Testis (tissue), 3 donors: ENCODE measurements around the gene CHRNA5. TPM values are rescaled to one million over a fixed set of nuclear protein-coding genes. Genes with fewer than 3 reads are reported as not detected.
A peak's percentile ranks its signal among the peaks of the same experiment; 100 is the strongest.

ENCODE experiments used
- DNase-seq: peaks from one replicate; pipeline ENCODE4 v3.0.0-alpha.2; 2019
- H3K27ac ChIP-seq, 2 donors: fragments of 200-600 bp; sonication (generic); one replicate each; pipeline ENCODE4 v1.5.1; 2019
- H3K27me3 ChIP-seq: fragments of 200-600 bp; sonication (generic); one replicate; pipeline ENCODE4 v1.5.1; 2019
- H3K36me3 ChIP-seq: fragments of 200-600 bp; sonication (generic); one replicate; pipeline ENCODE4 v1.5.1; 2017; ENCODE audit warnings: low read depth; ENCODE audit errors: missing control alignments
- H3K4me1 ChIP-seq: fragments of 200-600 bp; sonication (generic); one replicate; pipeline ENCODE4 v1.5.1; 2019
- H3K4me3 ChIP-seq, 2 donors: fragments of 200-600 bp; sonication (generic); one replicate each; pipeline ENCODE4 v1.5.1; 2017 to 2019
- H3K9me3 ChIP-seq: fragments of 200-600 bp; sonication (generic); one replicate; pipeline ENCODE4 v1.5.1; 2017
- POLR2A ChIP-seq: fragments of 450-650 bp; IDR thresholded peaks from one replicate; pipeline ENCODE4 v1.6.1; 2017; ENCODE audit warnings: antibody characterized with exemption, mild to moderate bottlenecking, moderate library complexity
- WGBS, 2 donors: methylation state at CpG; one replicate each; pipeline ENCODE4 v1.1.5; 2018; 5-methylcytosine and 5-hydroxymethylcytosine counted together
- intact Hi-C: fragments of 100-400 bp; cut with DNase I; formaldehyde crosslinking; loops from one replicate; pipeline ENCODE4 v1.15.1; 2023; ENCODE audit warnings: low total_unique reads
- polyA plus RNA-seq: library from polyadenylated mRNA; stranded (reverse); fragments of 350-450 nt; fragmentation: Illumina TruSeq; extraction: RNeasy Lipid Tissue Mini Kit (QIAGEN cat#74804); gene quantifications from one replicate; pipeline ENCODE4 v1.2.3, GENCODE V29; 2014; ENCODE audit warnings: low read depth, low replicate concordance; ENCODE audit not compliant: insufficient read depth
- small RNA-seq, 2 donors: library from RNA; depleted of rRNA; stranded (forward); fragments of <200 nt; gene quantifications; one replicate each; pipeline ENCODE3, GENCODE V24; 2016
- total RNA-seq, 2 donors: library from RNA; depleted of rRNA; stranded (reverse); fragments of >200 nt; gene quantifications; one replicate each; pipeline ENCODE4 v1.2.3, GENCODE V29; 2016
- TF ChIP-seq, protein P1 (sequence below), 3 experiments: fragments of 450-650 bp in 2 of 3; fragments of 200-600 bp in 1 of 3; sonication (generic) in 1 of 3; IDR thresholded peaks; one replicate each; pipeline ENCODE4 v1.5.1; 2016 to 2019; ENCODE audit warnings: antibody characterized with exemption in 3 of 3, mild to moderate bottlenecking in 2 of 3, moderate library complexity in 1 of 3

The CHRNA5 gene
- total and polyA plus RNA-seq, 3 donors from 2014 or later = 3.5 to 4.4 (median 3.7) TPM

GRCh38 chr15:78641102-78641748, 75.9 kb downstream of the CHRNA5 start, which contains the start of gene CHRNB4:
TSS of gene CHRNB4 (minus strand) at chr15:78641210. CDS start at chr15:78641133, 77 bp downstream.
- peak; percentile 61 for DNase-seq
- peaks cover 4% of the 10 kb centered on the region for H3K4me1 ChIP-seq
- intact Hi-C loops = no loop called here
- WGBS, 2 donors = 19 to 26% methylated on average over 7 to 30 of the region's 47 CpGs
- no peaks in the 10 kb centered on the region for H3K27me3 ChIP-seq
- H3K36me3 ChIP-seq = no peaks in the 10 kb centered on the region
- H3K4me3 ChIP-seq = peak within 1 kb of the TSS; percentile 37 to 62
- H3K27ac ChIP-seq = no peak within 1 kb of the TSS
- TF ChIP-seq POLR2A = no peak
- TF ChIP-seq, protein P1, sequence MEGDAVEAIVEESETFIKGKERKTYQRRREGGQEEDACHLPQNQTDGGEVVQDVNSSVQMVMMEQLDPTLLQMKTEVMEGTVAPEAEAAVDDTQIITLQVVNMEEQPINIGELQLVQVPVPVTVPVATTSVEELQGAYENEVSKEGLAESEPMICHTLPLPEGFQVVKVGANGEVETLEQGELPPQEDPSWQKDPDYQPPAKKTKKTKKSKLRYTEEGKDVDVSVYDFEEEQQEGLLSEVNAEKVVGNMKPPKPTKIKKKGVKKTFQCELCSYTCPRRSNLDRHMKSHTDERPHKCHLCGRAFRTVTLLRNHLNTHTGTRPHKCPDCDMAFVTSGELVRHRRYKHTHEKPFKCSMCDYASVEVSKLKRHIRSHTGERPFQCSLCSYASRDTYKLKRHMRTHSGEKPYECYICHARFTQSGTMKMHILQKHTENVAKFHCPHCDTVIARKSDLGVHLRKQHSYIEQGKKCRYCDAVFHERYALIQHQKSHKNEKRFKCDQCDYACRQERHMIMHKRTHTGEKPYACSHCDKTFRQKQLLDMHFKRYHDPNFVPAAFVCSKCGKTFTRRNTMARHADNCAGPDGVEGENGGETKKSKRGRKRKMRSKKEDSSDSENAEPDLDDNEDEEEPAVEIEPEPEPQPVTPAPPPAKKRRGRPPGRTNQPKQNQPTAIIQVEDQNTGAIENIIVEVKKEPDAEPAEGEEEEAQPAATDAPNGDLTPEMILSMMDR (IDR thresholded peaks at IDR 0.05) = no peak
- H3K9me3 ChIP-seq = no peaks in the 10 kb centered on the region

- intact Hi-C loops = no loop called here
These were observed 76.5 kb downstream of the CHRNA5 start for GRCh38 chr15:78641749-78642275.

GRCh38 chr15:78642331-78642730, 77.0 kb downstream of the CHRNA5 start:
- intact Hi-C loops = no loop called here
- no peaks in the 10 kb centered on the region for H3K36me3 ChIP-seq
- WGBS, 2 donors = 52 to 64% methylated on average over 5 of the region's 5 CpGs

More at GRCh38 chr15:78641749-78642275, 76.5 kb downstream of the CHRNA5 start:
- Histone ChIP-seq H3K27me3 (no peaks in the 10 kb centered on the region), H3K4me1 (peaks cover 4% of the 10 kb centered on the region), H3K4me3 (no peak overlapping the region), H3K36me3 (no peaks in the 10 kb centered on the region), H3K27ac (no peak overlapping the region), H3K9me3 (no peaks in the 10 kb centered on the region)
- no peak for DNase-seq
- 41 to 47% methylated on average over 9 to 11 of the region's 11 CpGs for WGBS, 2 donors
- no peak for TF ChIP-seq POLR2A
- TF ChIP-seq, protein P1 (IDR thresholded peaks at IDR 0.05) = no peak

More at GRCh38 chr15:78642331-78642730, 77.0 kb downstream of the CHRNA5 start:
- H3K27ac ChIP-seq = no peak overlapping the region
- no peak for TF ChIP-seq POLR2A
- TF ChIP-seq, protein P1 (IDR thresholded peaks at IDR 0.05) = no peak
- H3K4me1 ChIP-seq = peaks cover 4% of the 10 kb centered on the region
- no peak overlapping the region for H3K4me3 ChIP-seq
- H3K27me3 ChIP-seq = no peaks in the 10 kb centered on the region
- no peaks in the 10 kb centered on the region for H3K9me3 ChIP-seq
- DNase-seq = no peak

Small RNA genes within 50 kb of the gene (small RNA-seq; reads per million reads assigned to genes)
- gene AC067863.2 = 0 reads per million in 2 donors

Other genes starting within 250 kb of the CHRNA5 start
- 1 to 10 TPM in 1 of 2 donors, under 1 TPM in 1; 0.74 to 2.4 TPM for gene CRABP1, start 225.2 kb upstream of the CHRNA5 start, total RNA-seq
- 1.1 TPM for gene CRABP1, start 225.2 kb upstream of the CHRNA5 start, polyA plus RNA-seq
- 10 to 100 TPM; 52.3 to 69.0 TPM for gene IREB2, start 127.3 kb upstream of the CHRNA5 start, total RNA-seq
- gene IREB2, start 127.3 kb upstream of the CHRNA5 start, polyA plus RNA-seq = 43.1 TPM
- gene HYKK, start 57.9 kb upstream of the CHRNA5 start, total RNA-seq = 1 to 10 TPM; 5.9 to 8.8 TPM
- 7.0 TPM for gene HYKK, start 57.9 kb upstream of the CHRNA5 start, polyA plus RNA-seq
- 100 to 1,000 TPM in 1 of 2 donors, 10 to 100 TPM in 1; 97.4 to 117 TPM for gene PSMA4, start 25.1 kb upstream of the CHRNA5 start, total RNA-seq
- 204 TPM for gene PSMA4, start 25.1 kb upstream of the CHRNA5 start, polyA plus RNA-seq
- 1 to 10 TPM; 3.1 to 5.7 TPM for gene CHRNA3, start 55.5 kb downstream of the CHRNA5 start, total RNA-seq
- 4.5 TPM for gene CHRNA3, start 55.5 kb downstream of the CHRNA5 start, polyA plus RNA-seq
- 1 to 10 TPM; 7.4 to 8.0 TPM for gene CHRNB4, start 75.7 kb downstream of the CHRNA5 start, total RNA-seq
- gene CHRNB4, start 75.7 kb downstream of the CHRNA5 start, polyA plus RNA-seq = 13.1 TPM
- gene ADAMTS7, start 245.9 kb downstream of the CHRNA5 start, total RNA-seq = 10 to 100 TPM; 11.6 to 11.9 TPM
- gene ADAMTS7, start 245.9 kb downstream of the CHRNA5 start, polyA plus RNA-seq = 5.7 TPM